SIG-M5 treated with dmso at 0.1 percent for 504 hours (cell line): ENCODE measurements around the gene CCDC69.
"Not testable (repeated sequence)": the region's sequence is repeated elsewhere in the genome, so short reads cannot be mapped to it uniquely, and the experiment has no call there.

Experiments
- DNase-seq: peaks from one replicate; lab custom pipeline; 2025; ENCODE audit not compliant: unreplicated experiment; lab: John Stamatoyannopoulos, UW

The CCDC69 gene

GRCh38 chr5:151196556-151197290, 27.2 kb downstream of the CCDC69 start:
- DNase-seq: no peak

- peak; percentile 58 for DNase-seq
Observed at GRCh38 chr5:151195622-151196021, 28.3 kb downstream of the CCDC69 start.

- no peak for DNase-seq
Observed at GRCh38 chr5:151192626-151193025, 31.3 kb downstream of the CCDC69 start.

- no peak for DNase-seq
Observed at GRCh38 chr5:151191661-151192060, 32.2 kb downstream of the CCDC69 start.

- DNase-seq: no peak
Observed at GRCh38 chr5:151189151-151189550, 34.7 kb downstream of the CCDC69 start.

- DNase-seq: no peak
Observed at GRCh38 chr5:151186538-151186937, 37.4 kb downstream of the CCDC69 start.

GRCh38 chr5:151186052-151186451, 37.8 kb downstream of the CCDC69 start:
- DNase-seq: no peak

- DNase-seq: no peak
Observed at GRCh38 chr5:151184316-151185042, 39.4 kb downstream of the CCDC69 start.

GRCh38 chr5:151183456-151184245, 40.2 kb downstream of the CCDC69 start:
- no peak for DNase-seq

- DNase-seq: no peak
Observed at GRCh38 chr5:151182976-151183375, 40.9 kb downstream of the CCDC69 start.

GRCh38 chr5:151182524-151182900, 41.4 kb downstream of the CCDC69 start:
- no peak for DNase-seq

- DNase-seq: no peak
Observed at GRCh38 chr5:151181818-151182523, 41.9 kb downstream of the CCDC69 start.

GRCh38 chr5:151180291-151180690, 43.6 kb downstream of the CCDC69 start:
- DNase-seq: no peak

- DNase-seq: no peak
Observed at GRCh38 chr5:151179489-151179840, 44.4 kb downstream of the CCDC69 start.

- no peak for DNase-seq
Observed at GRCh38 chr5:151178777-151179488, 45.0 kb downstream of the CCDC69 start.

- DNase-seq: no peak
Observed at GRCh38 chr5:151178372-151178771, 45.5 kb downstream of the CCDC69 start.

GRCh38 chr5:151176268-151176667, 47.6 kb downstream of the CCDC69 start:
- DNase-seq: not testable (repeated sequence)

GRCh38 chr5:151174612-151175101, 49.2 kb downstream of the CCDC69 start:
- no peak for DNase-seq

- DNase-seq: no peak
Observed at GRCh38 chr5:151173711-151174611, 49.9 kb downstream of the CCDC69 start.
